CD4-positive, alpha-beta T cell treated with Interleukin-17A for 1 hour (primary cell): ENCODE measurements around the gene CPPED1.
"Not testable (repeated sequence)": the region's sequence is repeated elsewhere in the genome, so short reads cannot be mapped to it uniquely, and the experiment has no call there.

Source experiments
- DNase-seq: peaks from one replicate; pipeline ENCODE4 v3.0.0-alpha.2; 2020

CPPED1 gene

DNA sequence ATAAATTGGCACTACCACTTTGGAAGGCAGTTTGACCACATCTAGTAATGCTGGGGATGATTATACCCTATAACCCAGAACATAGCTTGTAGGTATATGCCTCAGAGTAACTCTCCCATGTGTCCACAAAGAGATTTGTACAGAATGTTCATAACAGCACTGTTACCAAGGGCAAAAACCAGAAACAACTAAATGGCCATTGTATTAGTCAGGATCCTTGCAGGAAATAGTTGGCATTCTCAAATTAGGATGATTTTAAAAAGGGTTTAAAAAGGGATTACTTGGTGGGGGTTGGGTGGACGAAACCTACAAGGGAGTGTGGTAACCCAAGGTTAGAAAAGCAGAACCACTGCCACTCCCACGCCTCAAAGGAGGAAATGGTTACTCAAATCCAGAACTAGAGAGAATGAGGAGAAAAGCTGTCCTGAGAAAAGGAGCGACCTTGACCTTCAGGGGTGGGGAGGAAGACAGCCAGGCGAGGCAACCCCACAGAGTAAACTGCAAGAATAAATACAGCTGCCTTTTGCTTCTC is 2.1 kb downstream of the CPPED1 start:
- peak; percentile 23 for DNase-seq

GRCh38 chr16:12800817-12801216 is 2.9 kb downstream of the CPPED1 start:
- DNase-seq = no peak

GRCh38 chr16:12799996-12800395 is 3.7 kb downstream of the CPPED1 start:
- not testable (repeated sequence) for DNase-seq

GRCh38 chr16:12798846-12799245 is 4.8 kb downstream of the CPPED1 start:
- no peak for DNase-seq

DNA sequence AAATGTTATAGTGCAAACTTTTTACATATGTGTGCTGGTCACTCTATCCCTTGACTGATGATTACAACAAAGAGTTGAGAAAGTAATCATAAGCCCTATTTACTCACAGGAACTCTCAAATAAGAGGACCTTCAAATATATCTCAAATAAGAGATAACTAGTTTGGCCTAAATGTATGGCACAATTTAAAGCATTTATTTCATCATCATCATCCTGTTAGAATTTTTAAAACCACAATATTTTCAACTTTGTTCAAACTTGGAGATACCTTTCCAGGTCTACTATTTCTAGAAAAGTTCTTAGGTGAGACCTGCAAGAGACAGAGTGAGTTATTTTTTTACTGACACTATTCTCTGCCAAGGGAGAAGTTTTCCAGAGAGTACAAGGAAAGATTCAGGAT is 5.5 kb downstream of the CPPED1 start:
- DNase-seq = no peak

DNA sequence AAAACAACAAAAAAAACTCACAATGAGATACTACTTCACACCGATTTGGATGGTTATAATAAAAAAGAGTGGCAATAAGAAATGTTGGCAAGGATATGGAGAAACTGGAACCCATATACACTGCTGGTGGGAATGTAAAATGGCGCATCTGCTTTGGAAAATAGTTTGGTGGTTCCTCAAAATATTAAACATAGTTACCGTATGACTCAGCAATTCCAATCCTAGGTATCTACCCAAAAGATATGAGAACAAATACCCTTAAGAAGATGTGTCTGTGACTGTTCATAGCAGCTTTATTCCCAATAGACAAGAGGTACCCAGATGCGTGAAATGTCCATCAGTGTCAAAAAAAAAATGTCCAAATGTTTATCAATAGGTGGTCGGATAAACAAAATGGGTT is 7.2 kb downstream of the CPPED1 start:
- no peak for DNase-seq

GRCh38 chr16:12794486-12795387 is 8.9 kb downstream of the CPPED1 start:
- no peak for DNase-seq

GRCh38 chr16:12793865-12794240 is 9.8 kb downstream of the CPPED1 start:
- no peak for DNase-seq

- DNase-seq = no peak
These were observed 10.4 kb downstream of the CPPED1 start for GRCh38 chr16:12793120-12793864.

GRCh38 chr16:12792528-12792927 is 11.2 kb downstream of the CPPED1 start:
- DNase-seq = not testable (repeated sequence)

DNA sequence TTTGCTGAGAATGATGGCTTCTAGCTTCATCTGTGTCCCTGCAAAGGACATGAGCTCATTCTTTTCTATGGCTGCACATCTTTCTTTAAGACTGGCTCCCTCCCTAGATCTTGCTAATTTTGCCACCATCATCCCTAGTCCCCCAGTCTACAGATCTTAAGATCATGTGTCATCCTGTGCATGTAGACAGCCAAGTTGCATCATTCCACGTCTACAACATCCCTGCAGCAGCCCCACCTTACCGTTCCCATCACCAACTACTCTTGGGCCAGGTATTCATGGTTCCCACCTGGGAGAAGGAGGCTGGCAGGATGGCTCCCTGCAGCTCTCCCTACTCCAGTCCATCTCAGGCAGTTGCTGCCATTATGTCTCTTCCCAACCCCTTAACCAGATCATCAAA is 12.3 kb downstream of the CPPED1 start:
- no peak for DNase-seq

GRCh38 chr16:12788758-12789157 is 14.9 kb downstream of the CPPED1 start:
- no peak for DNase-seq

- DNase-seq = no peak
These were observed 17.6 kb downstream of the CPPED1 start for GRCh38 chr16:12786081-12786480.

DNA sequence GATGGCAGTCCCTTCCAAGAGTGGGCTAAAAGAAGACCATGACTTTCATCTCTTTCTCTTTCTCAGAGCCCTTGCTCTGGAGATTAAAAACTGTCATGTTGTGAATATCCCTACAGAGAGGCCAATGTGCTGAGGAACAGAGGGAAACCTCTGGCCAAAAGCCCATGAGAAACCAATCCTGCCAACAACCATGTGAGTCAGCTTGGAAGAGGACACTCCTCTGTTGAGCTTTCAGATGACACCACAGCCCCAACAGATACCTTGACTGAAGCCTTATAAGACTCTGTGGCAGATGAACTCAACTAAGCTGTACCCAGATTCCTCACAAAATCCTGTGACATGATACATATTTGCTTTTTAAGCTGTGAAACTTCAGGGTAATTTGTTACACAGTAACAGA is 19.6 kb downstream of the CPPED1 start:
- no peak for DNase-seq

GRCh38 chr16:12781777-12782176 is 21.9 kb downstream of the CPPED1 start:
- no peak for DNase-seq

DNA sequence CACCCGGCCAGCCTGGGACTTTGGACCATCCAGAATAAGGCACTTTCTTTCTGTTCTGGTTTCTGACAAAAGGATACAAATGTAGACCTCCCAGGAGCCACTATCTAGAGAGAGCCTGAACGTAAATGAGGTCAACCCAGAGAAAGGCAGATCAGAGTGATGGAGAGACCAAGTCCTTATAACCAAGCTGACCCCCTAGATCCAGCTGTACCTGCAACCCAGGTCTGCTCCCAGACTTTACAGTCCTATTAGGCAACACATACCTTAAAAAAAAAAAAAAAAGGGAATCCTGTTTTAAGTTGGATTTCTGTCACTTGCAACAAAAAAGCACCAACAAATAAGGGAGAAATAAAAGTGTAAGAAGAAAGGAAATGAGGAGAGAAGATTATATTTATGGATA is 23.2 kb downstream of the CPPED1 start:
- DNase-seq = no peak

GRCh38 chr16:12778726-12779125 is 25.0 kb downstream of the CPPED1 start:
- DNase-seq = no peak

GRCh38 chr16:12775656-12776236 is 27.9 kb downstream of the CPPED1 start:
- DNase-seq = no peak

DNA sequence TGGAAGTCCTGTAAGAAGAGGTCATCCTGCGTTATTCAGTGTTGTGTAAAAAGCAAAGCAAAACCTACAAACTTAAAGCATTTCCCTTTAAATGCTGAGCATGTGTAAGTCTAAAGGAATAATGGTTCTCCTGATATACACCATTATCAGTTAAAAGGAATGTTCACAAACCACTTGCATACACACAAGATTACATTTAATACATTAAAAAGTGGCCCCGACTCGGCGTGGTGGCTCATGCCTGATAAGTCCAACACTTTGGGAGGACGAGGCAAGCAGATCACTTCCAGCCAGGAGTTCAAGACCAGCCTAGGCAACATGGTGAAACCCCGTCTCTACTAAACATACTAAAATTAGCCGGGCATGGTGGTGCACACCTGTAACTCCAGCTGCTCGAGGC is 30.5 kb downstream of the CPPED1 start:
- DNase-seq = no peak

GRCh38 chr16:12771341-12771798 is 32.3 kb downstream of the CPPED1 start:
- no peak for DNase-seq

- no peak for DNase-seq
These were observed 34.2 kb downstream of the CPPED1 start for GRCh38 chr16:12769525-12769924.

- peak; percentile 9 for DNase-seq
These were observed 35.8 kb downstream of the CPPED1 start for GRCh38 chr16:12767897-12768296.

DNA sequence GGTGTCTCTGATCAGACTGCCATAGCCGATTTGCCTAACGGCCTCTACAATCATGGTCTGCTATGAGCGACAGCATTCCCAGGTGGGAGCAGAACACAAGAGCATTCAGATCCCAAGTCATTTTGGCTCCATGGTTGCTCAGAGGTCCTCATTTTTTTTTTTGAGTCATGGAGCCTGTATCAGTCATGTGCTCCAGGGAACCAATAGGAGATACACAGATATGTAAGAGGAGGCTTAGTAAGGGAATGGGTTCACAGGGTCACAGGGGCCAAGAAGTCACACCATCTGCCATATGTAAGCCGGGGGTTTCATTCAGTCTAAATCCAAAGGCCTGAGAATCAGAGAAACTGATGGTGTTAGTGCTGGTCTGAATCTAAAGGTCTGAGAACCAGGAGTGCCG is 36.8 kb downstream of the CPPED1 start:
- no peak for DNase-seq
